OCI-LY3 (cell line): ENCODE data around the gene ZSCAN18.

ENCODE experiments used
- EZH2phosphoT487 ChIP-seq: fragments of 200-600 bp; shearing (Covaris generic); IDR thresholded peaks from 2 replicates; pipeline ENCODE4 v1.6.1; 2018; ENCODE audit warnings: antibody characterized with exemption, mixed run types, low read depth
- TF ChIP-seq, protein P1 (sequence below): fragments of 200-600, 300-600 bp; sonication (generic); IDR thresholded peaks from 2 replicates; pipeline ENCODE4 v1.5.1; 2014; ENCODE audit warnings: antibody characterized with exemption, low read length, low read depth

GRCh38 chr19:58089846-58090245 lies 8.2 kb downstream of the ZSCAN18 start:
- TF ChIP-seq, protein P1, sequence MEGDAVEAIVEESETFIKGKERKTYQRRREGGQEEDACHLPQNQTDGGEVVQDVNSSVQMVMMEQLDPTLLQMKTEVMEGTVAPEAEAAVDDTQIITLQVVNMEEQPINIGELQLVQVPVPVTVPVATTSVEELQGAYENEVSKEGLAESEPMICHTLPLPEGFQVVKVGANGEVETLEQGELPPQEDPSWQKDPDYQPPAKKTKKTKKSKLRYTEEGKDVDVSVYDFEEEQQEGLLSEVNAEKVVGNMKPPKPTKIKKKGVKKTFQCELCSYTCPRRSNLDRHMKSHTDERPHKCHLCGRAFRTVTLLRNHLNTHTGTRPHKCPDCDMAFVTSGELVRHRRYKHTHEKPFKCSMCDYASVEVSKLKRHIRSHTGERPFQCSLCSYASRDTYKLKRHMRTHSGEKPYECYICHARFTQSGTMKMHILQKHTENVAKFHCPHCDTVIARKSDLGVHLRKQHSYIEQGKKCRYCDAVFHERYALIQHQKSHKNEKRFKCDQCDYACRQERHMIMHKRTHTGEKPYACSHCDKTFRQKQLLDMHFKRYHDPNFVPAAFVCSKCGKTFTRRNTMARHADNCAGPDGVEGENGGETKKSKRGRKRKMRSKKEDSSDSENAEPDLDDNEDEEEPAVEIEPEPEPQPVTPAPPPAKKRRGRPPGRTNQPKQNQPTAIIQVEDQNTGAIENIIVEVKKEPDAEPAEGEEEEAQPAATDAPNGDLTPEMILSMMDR = no peak
- TF ChIP-seq EZH2phosphoT487 = no peak
